ENCODE data around the gene MAT1A.
"Not testable (repeated sequence)": the region's sequence is repeated elsewhere in the genome, so short reads cannot be mapped to it uniquely, and the experiment has no call there.

DNA sequence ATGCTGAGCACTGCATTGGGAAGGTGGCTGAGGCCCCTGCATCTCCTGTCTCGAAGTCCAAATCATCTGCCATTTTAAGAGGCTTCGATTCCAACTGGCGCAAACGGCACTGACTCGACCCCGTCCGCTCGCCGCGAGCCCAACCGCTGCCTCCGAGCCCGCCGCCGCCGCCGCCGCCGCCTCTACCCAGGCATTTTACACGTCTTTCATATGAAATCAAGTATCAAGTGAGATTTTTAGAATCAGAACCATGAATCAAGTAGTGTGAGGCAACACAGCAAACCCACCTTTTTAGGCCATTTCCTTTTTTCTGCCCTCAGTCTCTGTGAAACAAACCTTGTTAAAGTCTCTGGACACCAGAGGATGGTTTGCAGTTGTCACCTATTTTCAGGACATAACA lies 41.8 kb downstream of the MAT1A start:
- TF ChIP-seq POLR3G (IDR thresholded peaks at IDR 0.05; ENCODE audit: extremely low read depth, insufficient read length, insufficient replicate concordance); TAF1 (IDR thresholded peaks at IDR 0.05; ENCODE audit: control insufficient read depth, extremely low read depth, insufficient read depth, low read length, severe bottlenecking); ZNF507 (tag; conservative IDR thresholded peaks at IDR 0.05); CHD2 (IDR thresholded peaks at IDR 0.05; ENCODE audit: low read depth, low read length); PTBP1 (IDR thresholded peaks at IDR 0.05; ENCODE audit: low read depth, low read length); GTF2F1 (IDR thresholded peaks at IDR 0.05; ENCODE audit: low read depth, low read length): not testable (repeated sequence)
- TF ChIP-seq, protein P1, sequence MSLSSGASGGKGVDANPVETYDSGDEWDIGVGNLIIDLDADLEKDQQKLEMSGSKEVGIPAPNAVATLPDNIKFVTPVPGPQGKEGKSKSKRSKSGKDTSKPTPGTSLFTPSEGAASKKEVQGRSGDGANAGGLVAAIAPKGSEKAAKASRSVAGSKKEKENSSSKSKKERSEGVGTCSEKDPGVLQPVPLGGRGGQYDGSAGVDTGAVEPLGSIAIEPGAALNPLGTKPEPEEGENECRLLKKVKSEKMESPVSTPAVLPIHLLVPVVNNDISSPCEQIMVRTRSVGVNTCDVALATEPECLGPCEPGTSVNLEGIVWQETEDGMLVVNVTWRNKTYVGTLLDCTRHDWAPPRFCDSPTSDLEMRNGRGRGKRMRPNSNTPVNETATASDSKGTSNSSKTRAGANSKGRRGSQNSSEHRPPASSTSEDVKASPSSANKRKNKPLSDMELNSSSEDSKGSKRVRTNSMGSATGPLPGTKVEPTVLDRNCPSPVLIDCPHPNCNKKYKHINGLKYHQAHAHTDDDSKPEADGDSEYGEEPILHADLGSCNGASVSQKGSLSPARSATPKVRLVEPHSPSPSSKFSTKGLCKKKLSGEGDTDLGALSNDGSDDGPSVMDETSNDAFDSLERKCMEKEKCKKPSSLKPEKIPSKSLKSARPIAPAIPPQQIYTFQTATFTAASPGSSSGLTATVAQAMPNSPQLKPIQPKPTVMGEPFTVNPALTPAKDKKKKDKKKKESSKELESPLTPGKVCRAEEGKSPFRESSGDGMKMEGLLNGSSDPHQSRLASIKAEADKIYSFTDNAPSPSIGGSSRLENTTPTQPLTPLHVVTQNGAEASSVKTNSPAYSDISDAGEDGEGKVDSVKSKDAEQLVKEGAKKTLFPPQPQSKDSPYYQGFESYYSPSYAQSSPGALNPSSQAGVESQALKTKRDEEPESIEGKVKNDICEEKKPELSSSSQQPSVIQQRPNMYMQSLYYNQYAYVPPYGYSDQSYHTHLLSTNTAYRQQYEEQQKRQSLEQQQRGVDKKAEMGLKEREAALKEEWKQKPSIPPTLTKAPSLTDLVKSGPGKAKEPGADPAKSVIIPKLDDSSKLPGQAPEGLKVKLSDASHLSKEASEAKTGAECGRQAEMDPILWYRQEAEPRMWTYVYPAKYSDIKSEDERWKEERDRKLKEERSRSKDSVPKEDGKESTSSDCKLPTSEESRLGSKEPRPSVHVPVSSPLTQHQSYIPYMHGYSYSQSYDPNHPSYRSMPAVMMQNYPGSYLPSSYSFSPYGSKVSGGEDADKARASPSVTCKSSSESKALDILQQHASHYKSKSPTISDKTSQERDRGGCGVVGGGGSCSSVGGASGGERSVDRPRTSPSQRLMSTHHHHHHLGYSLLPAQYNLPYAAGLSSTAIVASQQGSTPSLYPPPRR (CRISPR knock-in tag; IDR thresholded peaks at IDR 0.05; ENCODE audit: borderline replicate concordance), result not testable (repeated sequence)

Measured in K562 (cell line).